IMR-90 (cell line): ENCODE data around the gene TMEM60. TPM values are rescaled to one million over a fixed set of nuclear protein-coding genes. Genes with fewer than 3 reads are reported as not detected.

Source experiments
- ATAC-seq: fragments of 200-7000 bp; cut with Tn5 transposase; 2 replicates; pipeline ENCODE4 v1.9.1; 2020; ENCODE audit warnings: low read depth, mild to moderate bottlenecking, moderate library complexity
- BruUV-seq: library from RNA; stranded (reverse); fragments of 400-500 nt; replicated peaks from 2 replicates; lab custom pipeline; 2021; lab: Mats Ljungman, UMichigan
- CTCF ChIA-PET: fragments of 300-600 bp; formaldehyde crosslinking; extraction: SDS; loops from one replicate; lab custom pipeline; 2021; ENCODE audit warnings: antibody characterized with exemption; lab: Yijun Ruan, JAX
- POLR2A ChIA-PET: fragments of 300-600 bp; sonication (Branson Sonifier 250); formaldehyde crosslinking; loops from one replicate; lab custom pipeline; 2022; ENCODE audit warnings: antibody characterized with exemption; ENCODE audit not compliant: unreplicated experiment; lab: Charles Lee
- DNase-seq: peaks from one replicate; pipeline ENCODE4 v3.0.0; 2013
- H2AFZ ChIP-seq: replicated peaks from 2 replicates; pipeline ENCODE3; 2013; ENCODE audit warnings: low read length, mild to moderate bottlenecking; ENCODE audit not compliant: poor library complexity
- H2AK5ac ChIP-seq: 2 replicates; pipeline ENCODE4 v1.6.1; 2013; ENCODE audit warnings: low read depth, low read length, inconsistent platforms
- H2AK9ac ChIP-seq: replicated peaks from 2 replicates; pipeline ENCODE3; 2013; ENCODE audit warnings: mild to moderate bottlenecking, low read depth, low read length, moderate library complexity; ENCODE audit not compliant: poor library complexity
- H2BK120ac ChIP-seq: 2 replicates; pipeline ENCODE4 v1.6.1; 2013; ENCODE audit warnings: low read depth, low read length, inconsistent platforms
- H2BK15ac ChIP-seq: 3 replicates; pipeline ENCODE4 v1.6.1; 2013; ENCODE audit warnings: low read depth, low read length, inconsistent platforms
- H2BK20ac ChIP-seq: 2 replicates; pipeline ENCODE4 v1.6.1; 2013; ENCODE audit warnings: low read depth, mild to moderate bottlenecking, inconsistent platforms, low read length, moderate library complexity
- H2BK5ac ChIP-seq: 2 replicates; pipeline ENCODE4 v1.6.1; 2013; ENCODE audit warnings: mild to moderate bottlenecking, low read depth, low read length, inconsistent platforms; ENCODE audit not compliant: poor library complexity, severe bottlenecking
- H3K14ac ChIP-seq: replicated peaks from 2 replicates; pipeline ENCODE4 v1.6.1; 2013; ENCODE audit warnings: low read depth, low read length, inconsistent platforms
- H3K18ac ChIP-seq: 2 replicates; pipeline ENCODE4 v1.6.1; 2013; ENCODE audit warnings: low read depth, low read length, control low read depth
- H3K23ac ChIP-seq: 2 replicates; pipeline ENCODE4 v1.6.1; 2013; ENCODE audit warnings: low read depth, low read length, inconsistent platforms
- H3K27ac ChIP-seq: 2 replicates; pipeline ENCODE4 v1.5.1; 2013; ENCODE audit warnings: mild to moderate bottlenecking, control low read depth, low read length; ENCODE audit not compliant: insufficient read depth
- H3K27me3 ChIP-seq: 2 replicates; pipeline ENCODE4 v1.6.1; 2013; ENCODE audit warnings: low read length; ENCODE audit not compliant: control insufficient read depth, insufficient read depth
- H3K36me3 ChIP-seq: 2 replicates; pipeline ENCODE4 v1.6.1; 2013; ENCODE audit warnings: low read length, mixed read lengths; ENCODE audit not compliant: control insufficient read depth, insufficient read depth
- H3K4ac ChIP-seq: 2 replicates; pipeline ENCODE4 v1.6.1; 2013; ENCODE audit warnings: low read depth, low read length, inconsistent platforms
- H3K4me1 ChIP-seq: 2 replicates; pipeline ENCODE4 v1.6.1; 2013; ENCODE audit warnings: low read length, mixed read lengths; ENCODE audit not compliant: control insufficient read depth, insufficient read depth
- H3K4me2 ChIP-seq: 2 replicates; pipeline ENCODE4 v1.6.1; 2013; ENCODE audit warnings: low read depth, mild to moderate bottlenecking, control low read depth, low read length, moderate library complexity
- H3K4me3 ChIP-seq: 2 replicates; pipeline ENCODE4 v1.5.1; 2013; ENCODE audit warnings: low read depth, mild to moderate bottlenecking, control low read depth, low read length, moderate library complexity; ENCODE audit not compliant: insufficient read depth
- H3K56ac ChIP-seq: 2 replicates; pipeline ENCODE4 v1.6.1; 2013; ENCODE audit warnings: low read length, inconsistent platforms; ENCODE audit not compliant: insufficient read depth; ENCODE audit errors: extremely low read depth
- H3K79me1 ChIP-seq, 2 experiments: 2 replicates each; pipeline ENCODE4 v1.6.1; 2013; ENCODE audit warnings: low read length in 2 of 2, inconsistent platforms in 1 of 2, low read depth in 1 of 2
- H3K9ac ChIP-seq: 2 replicates; pipeline ENCODE4 v1.6.1; 2013; ENCODE audit warnings: low read depth, low read length, control low read depth
- H3K9me1 ChIP-seq: 2 replicates; pipeline ENCODE4 v1.6.1; 2013; ENCODE audit warnings: low read length, inconsistent platforms; ENCODE audit not compliant: insufficient read depth
- H3K9me3 ChIP-seq: 2 replicates; pipeline ENCODE4 v1.6.1; 2013; ENCODE audit warnings: low read length; ENCODE audit not compliant: control insufficient read depth, insufficient read depth
- H4K20me1 ChIP-seq: 2 replicates; pipeline ENCODE4 v1.6.1; 2013; ENCODE audit warnings: low read length, inconsistent platforms; ENCODE audit not compliant: insufficient read depth
- H4K5ac ChIP-seq: 2 replicates; pipeline ENCODE4 v1.6.1; 2013; ENCODE audit warnings: mild to moderate bottlenecking, low read depth, low read length, control low read depth
- H4K8ac ChIP-seq, 2 experiments: 2 replicates each; pipeline ENCODE4 v1.6.1; 2013; ENCODE audit warnings: low read depth in 2 of 2, low read length in 2 of 2, control low read depth in 1 of 2, inconsistent platforms in 1 of 2
- H4K91ac ChIP-seq: 2 replicates; pipeline ENCODE4 v1.6.1; 2013; ENCODE audit warnings: low read depth, low read length, inconsistent platforms; ENCODE audit not compliant: insufficient read depth
- BHLHE40 ChIP-seq: fragments of 150-350 bp; IDR thresholded peaks from 2 replicates; pipeline ENCODE4 v1.6.1; 2016; ENCODE audit warnings: mild to moderate bottlenecking, low read depth, low read length
- CEBPB ChIP-seq: IDR thresholded peaks from 2 replicates; pipeline ENCODE4 v1.6.1; 2012; ENCODE audit warnings: low read depth, low read length, improper control_type of control experiment
- CHD1 ChIP-seq: IDR thresholded peaks from 2 replicates; pipeline ENCODE4 v1.6.1; 2012; ENCODE audit warnings: low read depth, low read length, improper control_type of control experiment
- FOS ChIP-seq: fragments of 150-350 bp; IDR thresholded peaks from 2 replicates; pipeline ENCODE4 v1.6.1; 2016; ENCODE audit warnings: low read depth, low read length
- MAFK ChIP-seq: IDR thresholded peaks from 2 replicates; pipeline ENCODE4 v1.6.1; 2012; ENCODE audit warnings: low read depth, low read length, improper control_type of control experiment
- MAZ ChIP-seq: IDR thresholded peaks from 2 replicates; pipeline ENCODE4 v1.6.1; 2012; ENCODE audit warnings: low read depth, mild to moderate bottlenecking, low read length, improper control_type of control experiment, moderate library complexity, borderline replicate concordance
- MXI1 ChIP-seq: IDR thresholded peaks from 2 replicates; pipeline ENCODE4 v1.6.1; 2012; ENCODE audit warnings: low read depth, mild to moderate bottlenecking, low read length, moderate library complexity, borderline replicate concordance
- NFE2L2 ChIP-seq: fragments of 150-350 bp; IDR thresholded peaks from 2 replicates; pipeline ENCODE4 v1.6.1; 2016; ENCODE audit warnings: low read depth, mild to moderate bottlenecking, low read length
- POLR2A ChIP-seq: IDR thresholded peaks from 2 replicates; pipeline ENCODE4 v1.6.1; 2012; ENCODE audit warnings: mild to moderate bottlenecking, low read depth, low read length
- RAD21 ChIP-seq: IDR thresholded peaks from 2 replicates; pipeline ENCODE4 v1.6.1; 2012; ENCODE audit warnings: low read length, improper control_type of control experiment
- RCOR1 ChIP-seq: IDR thresholded peaks from 2 replicates; pipeline ENCODE4 v1.6.1; 2012; ENCODE audit warnings: mild to moderate bottlenecking, low read length, improper control_type of control experiment; ENCODE audit not compliant: insufficient replicate concordance
- RFX5 ChIP-seq: IDR thresholded peaks from 2 replicates; pipeline ENCODE4 v1.8.0; 2012; ENCODE audit warnings: low read depth, mild to moderate bottlenecking, low read length, moderate library complexity
- SMC3 ChIP-seq: fragments of 150-350 bp; IDR thresholded peaks from 2 replicates; pipeline ENCODE4 v1.6.1; 2016; ENCODE audit warnings: low read depth, mild to moderate bottlenecking, antibody characterized with exemption, low read length, moderate library complexity
- WGBS, 2 experiments: methylation state at CpG; one replicate each; pipeline versions ENCODE4 v1.1.5 to v1.1.7; 2013; ENCODE audit warnings: missing lambda C conversion rate in 2 of 2; ENCODE audit not compliant: insufficient read length in 1 of 2; ENCODE audit errors: extremely low coverage in 2 of 2; 5-methylcytosine and 5-hydroxymethylcytosine counted together
- dilution Hi-C: fragments of 300-500 bp; cut with HindIII; formaldehyde crosslinking; loops from one replicate; pipeline ENCODE4 v1.14.3; 2018; ENCODE audit warnings: low sequenced_read_pairs; ENCODE audit not compliant: unreplicated experiment
- in situ Hi-C: fragments of 300-500 bp; cut with MboI; formaldehyde crosslinking; loops from 3 replicates; pipeline ENCODE4 v1.14.3; 2019; ENCODE audit warnings: low sequenced_read_pairs, inconsistent platforms, mixed read lengths
- intact Hi-C: fragments of 100-400 bp; cut with micrococcal nuclease; formaldehyde crosslinking; loops from 2 replicates; pipeline ENCODE4 v1.10.0; 2022
- polyA plus RNA-seq, 3 experiments: library from polyadenylated mRNA; depleted of rRNA; stranded (reverse); fragments of >200 nt; gene quantifications; 2 replicates each; pipeline ENCODE4 v1.2.3, GENCODE V29; 2012; ENCODE audit warnings: low replicate concordance in 1 of 3
- total RNA-seq: library from RNA; depleted of rRNA; stranded (reverse); fragments of >200 nt; gene quantifications from 2 replicates; pipeline ENCODE4 v1.2.3, GENCODE V29; 2012
- TF ChIP-seq, protein P1 (sequence below): fragments of 150-350 bp; IDR thresholded peaks from 2 replicates; pipeline ENCODE4 v1.6.1; 2017; ENCODE audit warnings: mild to moderate bottlenecking, antibody characterized with exemption, low read length, low read depth
- TF ChIP-seq, protein P2 (sequence below): conservative IDR thresholded peaks from 2 replicates; pipeline ENCODE4 v1.5.1; 2012; ENCODE audit warnings: mild to moderate bottlenecking, low read depth, low read length, improper control_type of control experiment
- TF ChIP-seq, protein P3 (sequence below): fragments of 150-350 bp; IDR thresholded peaks from 2 replicates; pipeline ENCODE4 v1.6.1; 2016; ENCODE audit warnings: low read depth, mild to moderate bottlenecking, low read length, moderate library complexity, borderline replicate concordance

TMEM60 gene
- total and polyA plus RNA-seq, 2 of the 4 experiments (the other 2 are of a cell fraction): 9.9 to 17.2 TPM

DNA sequence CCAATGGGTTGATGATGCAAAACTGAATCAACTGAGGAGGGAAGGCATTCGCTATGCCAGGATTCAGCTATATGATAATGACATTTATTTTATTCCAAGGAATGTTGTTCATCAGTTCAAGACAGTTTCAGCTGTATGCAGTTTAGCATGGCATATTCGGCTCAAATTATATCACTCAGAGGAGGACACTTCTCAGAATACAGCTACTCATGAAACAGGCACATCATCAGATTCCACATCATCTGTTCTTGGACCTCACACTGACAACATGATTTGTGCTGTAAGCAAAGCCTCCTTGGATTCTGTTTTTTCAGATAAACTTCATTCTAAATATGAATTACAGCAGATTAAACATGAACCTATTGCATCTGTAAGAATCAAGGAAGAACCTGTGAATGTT lies 19.7 kb downstream of the TMEM60 start:
- Histone ChIP-seq H3K4ac (no peak overlapping the region), H3K36me3 (peaks cover 17% of the 10 kb centered on the region), H4K5ac (no peak overlapping the region), H3K4me3 (no peak overlapping the region), H2BK15ac (no peak overlapping the region), H3K27ac (no peak overlapping the region), H3K18ac (no peak overlapping the region), H3K23ac (no peak overlapping the region), H3K4me2 (no peak overlapping the region), H3K9ac (no peak overlapping the region), H4K20me1 (no peaks in the 10 kb centered on the region), H2AK5ac (no peak overlapping the region), H4K8ac (no peak overlapping the region), H3K27me3 (no peaks in the 10 kb centered on the region), H2AK9ac (no peak overlapping the region), H3K56ac (no peak overlapping the region), H2BK5ac (no peak overlapping the region), H2BK20ac (no peak overlapping the region), H2BK120ac (no peak overlapping the region), H4K91ac (no peak overlapping the region), H3K14ac (no peak overlapping the region), H3K9me3 (no peaks in the 10 kb centered on the region; the same call in 1 of the 2 replicates), H3K9me1 (no peaks in the 10 kb centered on the region), H3K79me1 (peaks cover 6 to 10% of the 10 kb centered on the region in 2 experiments), H2AFZ (no peak overlapping the region), H3K4me1 (no peaks in the 10 kb centered on the region; the same call in 1 of the 2 replicates)
- ChIA-PET CTCF (interaction anchor here (1.0 kb wide), 1 partner anchor 157 kb away, joined by 3 read pairs; no protein-coding TSS in a partner anchor), POLR2A (no interaction called here)
- dilution Hi-C loops: no loop called here
- intact Hi-C loops: no loop called here
- ATAC-seq (no peak), DNase-seq (no peak)
- no TSS peak for BruUV-seq
- TF ChIP-seq, protein P1, sequence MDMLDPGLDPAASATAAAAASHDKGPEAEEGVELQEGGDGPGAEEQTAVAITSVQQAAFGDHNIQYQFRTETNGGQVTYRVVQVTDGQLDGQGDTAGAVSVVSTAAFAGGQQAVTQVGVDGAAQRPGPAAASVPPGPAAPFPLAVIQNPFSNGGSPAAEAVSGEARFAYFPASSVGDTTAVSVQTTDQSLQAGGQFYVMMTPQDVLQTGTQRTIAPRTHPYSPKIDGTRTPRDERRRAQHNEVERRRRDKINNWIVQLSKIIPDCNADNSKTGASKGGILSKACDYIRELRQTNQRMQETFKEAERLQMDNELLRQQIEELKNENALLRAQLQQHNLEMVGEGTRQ: no peak
- TF ChIP-seq RCOR1 (no peak), FOS (no peak), MAZ (no peak), SMC3 (no peak), BHLHE40 (no peak), POLR2A (no peak), MAFK (no peak), CHD1 (no peak), RFX5 (no peak), CEBPB (no peak), RAD21 (no peak), NFE2L2 (no peak), MXI1 (no peak)
- TF ChIP-seq, protein P2, sequence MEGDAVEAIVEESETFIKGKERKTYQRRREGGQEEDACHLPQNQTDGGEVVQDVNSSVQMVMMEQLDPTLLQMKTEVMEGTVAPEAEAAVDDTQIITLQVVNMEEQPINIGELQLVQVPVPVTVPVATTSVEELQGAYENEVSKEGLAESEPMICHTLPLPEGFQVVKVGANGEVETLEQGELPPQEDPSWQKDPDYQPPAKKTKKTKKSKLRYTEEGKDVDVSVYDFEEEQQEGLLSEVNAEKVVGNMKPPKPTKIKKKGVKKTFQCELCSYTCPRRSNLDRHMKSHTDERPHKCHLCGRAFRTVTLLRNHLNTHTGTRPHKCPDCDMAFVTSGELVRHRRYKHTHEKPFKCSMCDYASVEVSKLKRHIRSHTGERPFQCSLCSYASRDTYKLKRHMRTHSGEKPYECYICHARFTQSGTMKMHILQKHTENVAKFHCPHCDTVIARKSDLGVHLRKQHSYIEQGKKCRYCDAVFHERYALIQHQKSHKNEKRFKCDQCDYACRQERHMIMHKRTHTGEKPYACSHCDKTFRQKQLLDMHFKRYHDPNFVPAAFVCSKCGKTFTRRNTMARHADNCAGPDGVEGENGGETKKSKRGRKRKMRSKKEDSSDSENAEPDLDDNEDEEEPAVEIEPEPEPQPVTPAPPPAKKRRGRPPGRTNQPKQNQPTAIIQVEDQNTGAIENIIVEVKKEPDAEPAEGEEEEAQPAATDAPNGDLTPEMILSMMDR: no peak
- TF ChIP-seq, protein P3, sequence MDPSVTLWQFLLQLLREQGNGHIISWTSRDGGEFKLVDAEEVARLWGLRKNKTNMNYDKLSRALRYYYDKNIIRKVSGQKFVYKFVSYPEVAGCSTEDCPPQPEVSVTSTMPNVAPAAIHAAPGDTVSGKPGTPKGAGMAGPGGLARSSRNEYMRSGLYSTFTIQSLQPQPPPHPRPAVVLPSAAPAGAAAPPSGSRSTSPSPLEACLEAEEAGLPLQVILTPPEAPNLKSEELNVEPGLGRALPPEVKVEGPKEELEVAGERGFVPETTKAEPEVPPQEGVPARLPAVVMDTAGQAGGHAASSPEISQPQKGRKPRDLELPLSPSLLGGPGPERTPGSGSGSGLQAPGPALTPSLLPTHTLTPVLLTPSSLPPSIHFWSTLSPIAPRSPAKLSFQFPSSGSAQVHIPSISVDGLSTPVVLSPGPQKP: no peak
- WGBS, 2 experiments: 86% methylated on average over 1 of the region's 2 CpGs; no CpG with 5 or more reads in 1 of the 2 experiments
- in situ Hi-C loops: no loop called here
